GM21381 (cell line): ENCODE measurements around the gene BMP2K.
"Not testable (repeated sequence)": the region's sequence is repeated elsewhere in the genome, so short reads cannot be mapped to it uniquely, and the experiment has no call there.

Source experiments
- ATAC-seq: cut with Tn5 transposase; IDR thresholded peaks from one replicate; pipeline ENCODE4 v1.9.1; 2021; ENCODE audit warnings: mild to moderate bottlenecking, moderate library complexity; ENCODE audit not compliant: unreplicated experiment

Gene BMP2K

DNA sequence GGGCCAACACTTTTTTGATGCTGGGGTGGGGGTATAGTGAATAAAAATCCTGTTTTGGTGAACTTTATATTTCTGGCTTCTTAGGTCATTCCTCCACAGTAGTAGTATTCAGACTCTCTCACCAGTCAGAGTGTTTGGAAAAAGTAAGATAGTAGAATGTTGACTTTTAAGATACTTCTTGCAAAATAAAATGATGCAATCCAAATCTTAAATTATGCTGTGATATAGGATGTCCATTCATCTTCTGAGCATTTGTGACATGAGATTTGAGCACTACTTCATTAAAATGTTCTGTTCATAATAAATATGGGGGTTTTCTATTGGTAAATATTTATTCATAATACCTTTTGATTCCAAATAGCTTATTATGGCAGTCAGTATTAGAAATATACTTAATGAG, 70.1 kb downstream of the BMP2K start:
- ATAC-seq, result no peak

DNA sequence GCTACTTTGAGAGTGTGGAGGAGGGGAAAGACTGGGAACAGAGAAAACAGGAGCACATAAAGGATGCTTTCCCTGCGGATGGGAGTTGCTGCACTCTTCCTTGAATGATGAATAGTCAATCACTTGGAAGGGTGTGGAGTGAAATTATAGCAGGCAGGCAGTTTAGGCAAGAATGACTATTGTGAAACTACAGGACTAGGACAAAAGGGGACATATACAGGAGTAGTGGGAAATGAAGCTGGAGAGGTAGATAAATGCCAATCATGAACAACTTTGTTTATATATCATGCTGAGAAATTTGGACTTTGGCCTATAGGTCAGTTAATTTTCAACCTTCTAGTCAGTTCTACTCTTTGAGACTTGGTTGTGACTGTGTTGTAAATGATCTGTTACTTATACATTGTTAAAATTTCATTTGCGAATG, 86.2 kb downstream of the BMP2K start:
- no peak for ATAC-seq

DNA sequence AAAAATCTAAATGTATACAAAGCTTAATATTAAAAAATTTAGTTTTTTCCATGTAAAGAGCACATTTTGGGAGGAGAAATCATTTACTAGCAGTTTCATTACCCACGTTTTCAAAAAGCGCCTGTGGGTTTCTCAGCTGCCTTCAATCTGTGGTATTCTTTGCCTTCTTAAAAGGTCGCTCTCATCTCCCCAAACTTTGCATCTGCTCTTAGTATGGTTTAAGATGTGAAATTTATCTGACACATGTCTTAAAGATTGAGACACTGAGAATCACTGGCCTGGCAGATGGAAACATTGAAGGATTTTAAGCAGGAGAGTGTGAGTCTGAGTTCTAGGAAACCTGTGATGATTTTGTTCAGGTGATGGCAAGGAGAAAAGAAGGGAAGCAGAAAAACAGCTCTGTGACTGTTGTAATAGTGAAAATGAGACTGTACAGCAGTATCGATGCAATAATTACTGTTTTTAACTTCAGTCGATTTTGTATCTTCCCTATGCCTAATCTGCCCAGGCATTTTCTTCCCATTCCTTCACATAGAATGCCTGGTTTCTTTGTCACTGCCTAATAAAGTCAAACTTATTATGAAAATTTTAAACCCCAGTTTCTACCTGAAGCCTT, 87.2 kb downstream of the BMP2K start:
- ATAC-seq, result peak; percentile 56

DNA sequence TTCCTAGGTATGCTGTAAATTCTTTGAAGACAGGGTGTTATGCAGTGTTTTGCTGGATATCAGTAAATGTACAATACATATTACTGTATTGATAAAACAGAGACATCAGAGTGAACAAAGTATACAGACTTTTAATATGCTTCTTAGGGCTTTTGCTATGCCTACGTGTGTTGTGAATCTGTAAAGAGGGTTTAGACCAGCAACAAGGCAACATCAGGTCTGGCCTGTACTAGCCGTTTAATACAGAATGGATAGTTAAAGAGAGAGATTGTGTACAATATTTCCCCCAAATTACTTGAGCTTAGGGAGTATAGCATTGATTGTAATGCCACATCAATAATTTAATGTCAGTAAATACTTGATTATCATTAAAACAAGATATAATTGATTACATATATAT, 87.8 kb downstream of the BMP2K start:
- ATAC-seq, result no peak

DNA sequence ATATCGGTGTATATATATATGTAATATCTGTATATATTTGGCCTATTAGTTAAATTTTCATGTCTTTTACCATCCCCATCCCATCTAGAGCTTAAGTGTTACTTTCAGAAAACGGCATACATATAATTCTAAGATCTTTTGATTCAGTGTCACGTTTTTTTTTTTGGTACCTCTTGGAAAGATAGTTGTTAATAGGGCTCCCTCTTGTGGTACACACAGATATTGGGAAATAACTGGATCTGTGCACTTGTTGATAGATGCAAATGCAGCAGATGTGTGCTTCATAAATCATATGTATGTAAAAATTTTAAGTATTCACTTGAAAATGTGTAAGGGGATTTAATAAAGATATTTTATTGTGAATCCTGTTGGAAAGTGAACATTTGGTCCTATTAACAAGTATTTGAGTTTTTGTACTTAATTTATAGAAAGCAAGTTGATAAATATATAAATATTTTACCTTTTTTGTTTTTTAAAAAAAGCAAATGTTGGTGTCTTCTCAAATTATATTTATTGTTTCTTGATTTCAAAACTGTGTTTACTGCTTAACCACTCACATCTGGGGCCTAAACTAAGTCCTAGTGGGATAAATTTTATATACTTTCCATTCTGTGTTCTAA, 88.4 kb downstream of the BMP2K start:
- ATAC-seq, result no peak

DNA sequence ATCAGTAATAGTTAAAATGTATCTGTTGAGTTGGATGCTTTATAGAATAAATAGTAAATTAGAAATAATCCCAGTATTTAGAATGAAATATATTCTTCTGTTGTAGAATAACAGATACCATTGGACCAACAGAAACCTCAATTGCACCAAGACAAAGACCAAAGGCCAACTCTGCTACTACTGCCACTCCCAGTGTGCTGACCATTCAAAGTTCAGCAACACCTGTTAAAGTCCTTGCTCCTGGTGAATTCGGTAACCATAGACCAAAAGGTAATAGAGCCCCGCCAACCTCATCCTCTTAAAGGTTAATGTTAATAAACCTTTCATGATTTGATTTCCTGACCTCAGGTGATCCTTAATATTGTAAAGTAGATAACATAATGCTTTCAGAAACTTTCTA, 89.3 kb downstream of the BMP2K start:
- no peak for ATAC-seq

DNA sequence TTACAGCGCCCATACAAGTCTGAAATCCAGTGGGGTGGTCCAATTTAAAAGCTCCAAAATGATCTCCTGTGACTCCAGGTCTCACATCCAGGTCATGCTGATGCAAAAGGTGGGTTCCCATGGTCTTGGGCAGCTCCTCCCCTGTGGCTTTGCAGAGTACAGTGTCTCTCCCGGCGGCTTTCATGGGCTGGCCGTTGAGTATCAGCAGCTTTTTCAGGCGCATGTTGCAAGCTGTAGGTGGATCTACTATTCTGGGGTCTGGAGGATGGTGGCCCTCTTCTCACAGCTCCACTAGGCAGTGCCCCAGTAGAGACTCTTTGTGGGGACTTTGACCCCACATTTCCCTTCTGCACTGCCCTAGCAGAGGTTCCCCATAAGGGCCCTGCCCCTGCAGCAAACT, 92.6 kb downstream of the BMP2K start:
- not testable (repeated sequence) for ATAC-seq

DNA sequence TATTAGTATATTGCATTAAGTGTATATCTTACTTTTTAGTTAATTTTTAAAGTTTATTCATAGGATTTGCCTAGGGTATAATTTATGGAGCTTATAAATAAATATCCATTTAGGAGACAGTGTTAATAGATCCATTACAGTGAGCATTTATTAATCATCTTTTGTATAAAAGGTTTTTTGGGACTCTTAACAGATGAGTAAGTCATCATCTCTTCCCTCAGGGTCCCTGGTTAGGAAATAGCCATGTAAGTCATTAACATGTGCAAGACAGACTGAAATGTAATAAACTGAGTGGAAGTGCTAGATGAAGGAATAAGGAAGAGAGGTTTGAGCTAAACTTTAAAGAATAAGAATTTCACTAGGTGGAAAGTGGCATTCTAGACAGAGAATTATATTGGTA, 93.9 kb downstream of the BMP2K start:
- no peak for ATAC-seq

DNA sequence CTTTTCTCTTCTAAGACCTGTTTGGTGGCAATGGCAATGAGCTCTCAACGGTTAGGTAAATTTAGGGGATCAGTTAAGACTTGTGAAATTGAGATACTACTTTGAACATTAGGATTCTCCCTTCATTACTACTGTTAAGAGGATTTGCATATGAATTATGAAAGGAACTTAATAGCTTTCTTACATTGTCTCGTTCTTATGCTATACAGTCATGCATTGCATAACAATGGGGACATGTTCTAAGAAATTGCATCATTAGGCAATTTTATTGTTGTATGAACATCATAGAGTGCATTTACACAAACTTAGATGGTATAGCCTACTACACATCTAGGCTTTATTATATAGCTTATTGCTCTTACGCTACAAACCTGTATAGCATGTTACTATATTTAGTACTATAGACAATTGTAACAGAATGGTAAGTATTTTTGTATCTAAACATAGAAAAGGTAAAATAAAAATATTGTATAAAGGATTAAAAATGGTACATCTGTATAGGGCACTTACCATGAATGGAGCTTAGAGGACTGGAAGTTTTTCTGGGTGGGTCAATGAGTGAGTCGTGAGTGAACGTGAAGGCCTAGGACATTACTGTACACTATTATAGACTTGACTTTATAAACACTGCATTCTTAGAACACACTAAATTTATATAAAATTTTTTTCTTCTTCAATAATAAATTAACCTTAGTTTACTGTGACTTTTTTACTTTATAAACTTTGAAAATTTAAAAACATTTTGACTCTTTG, 100.6 kb downstream of the BMP2K start:
- ATAC-seq, result no peak

DNA sequence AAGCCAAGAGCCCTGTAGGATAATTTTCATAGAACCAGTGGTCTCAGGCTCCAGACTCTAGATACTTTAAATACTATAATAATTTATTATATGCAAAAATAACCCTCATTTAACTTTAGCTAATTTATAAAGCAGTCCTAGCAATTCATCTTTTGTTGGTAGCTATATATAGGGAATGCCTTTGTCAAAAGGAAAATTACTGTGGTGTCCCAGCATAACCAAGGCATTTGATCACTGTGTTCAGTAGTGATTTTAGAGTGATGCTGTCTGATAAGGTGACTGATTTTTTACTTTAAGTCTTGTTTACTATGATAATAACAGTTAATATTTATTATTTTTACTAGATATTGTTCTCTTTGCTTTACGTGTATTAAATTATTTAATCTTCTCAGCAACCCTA, 101.9 kb downstream of the BMP2K start:
- no peak for ATAC-seq

DNA sequence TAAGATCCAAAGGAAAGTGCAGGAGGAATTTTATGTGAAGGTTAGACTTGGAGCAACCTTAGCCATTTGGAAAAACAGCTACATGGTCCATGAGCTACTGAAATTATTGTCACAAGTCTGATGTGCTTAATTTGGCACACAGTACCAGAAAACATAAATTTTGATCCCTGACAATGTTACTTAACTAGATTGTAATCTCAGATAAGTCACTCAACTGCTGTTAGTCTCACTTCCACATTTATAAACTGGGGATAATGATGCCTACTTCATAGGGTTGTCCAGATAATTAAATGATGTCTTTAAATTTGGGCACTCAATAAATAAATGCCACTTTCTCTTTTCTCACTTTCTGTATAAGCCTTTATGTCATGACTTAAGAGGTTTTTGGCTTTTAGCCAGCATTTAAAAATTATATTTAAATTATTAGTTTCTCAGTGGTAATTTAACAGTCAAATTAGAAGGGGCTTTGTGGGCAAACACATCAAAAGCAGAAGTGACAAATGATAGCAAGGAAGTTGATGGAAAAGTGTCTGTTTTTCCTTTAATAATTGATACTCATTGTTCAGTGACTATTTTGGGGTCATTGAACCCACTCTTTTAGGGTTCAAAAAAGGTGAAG, 104.8 kb downstream of the BMP2K start:
- no peak for ATAC-seq

DNA sequence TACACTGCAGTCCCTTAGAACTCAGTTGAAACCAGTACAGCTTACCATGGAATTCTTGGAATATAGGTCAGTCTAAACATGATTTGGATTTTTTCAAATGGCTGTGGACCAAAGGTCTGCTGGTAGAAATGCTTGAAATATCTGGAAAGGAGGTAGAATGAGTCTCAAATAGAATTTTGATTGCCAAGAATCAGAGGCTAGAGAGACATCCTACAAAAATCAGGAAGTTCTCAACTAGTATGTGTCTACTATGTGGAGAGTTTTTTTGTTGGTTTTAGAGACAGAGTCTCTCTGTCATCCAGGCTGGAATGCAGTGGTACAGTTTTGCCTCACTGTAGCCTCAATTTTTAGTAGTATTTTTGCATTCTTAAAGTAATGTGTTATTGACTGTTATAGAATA, 109.4 kb downstream of the BMP2K start:
- ATAC-seq, result no peak

DNA sequence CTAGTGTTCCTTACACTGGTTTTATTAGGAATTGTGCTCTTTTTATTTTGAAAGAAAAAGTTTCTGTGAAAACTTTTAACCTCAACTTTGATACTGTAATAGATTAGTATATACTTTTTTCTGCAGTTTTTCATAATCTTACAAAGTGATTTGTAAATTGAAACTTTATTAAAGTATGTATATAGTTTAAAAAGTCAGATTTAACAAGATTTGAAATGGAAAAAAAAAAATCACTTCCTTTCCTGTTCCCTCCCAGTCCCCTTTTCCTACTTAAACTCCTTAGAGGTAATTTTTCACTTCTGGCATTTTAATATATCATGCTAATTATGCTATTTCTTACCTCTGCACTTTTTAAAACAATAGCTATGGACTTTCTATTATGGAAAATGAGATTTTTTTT, 113.8 kb downstream of the BMP2K start:
- ATAC-seq, result no peak

DNA sequence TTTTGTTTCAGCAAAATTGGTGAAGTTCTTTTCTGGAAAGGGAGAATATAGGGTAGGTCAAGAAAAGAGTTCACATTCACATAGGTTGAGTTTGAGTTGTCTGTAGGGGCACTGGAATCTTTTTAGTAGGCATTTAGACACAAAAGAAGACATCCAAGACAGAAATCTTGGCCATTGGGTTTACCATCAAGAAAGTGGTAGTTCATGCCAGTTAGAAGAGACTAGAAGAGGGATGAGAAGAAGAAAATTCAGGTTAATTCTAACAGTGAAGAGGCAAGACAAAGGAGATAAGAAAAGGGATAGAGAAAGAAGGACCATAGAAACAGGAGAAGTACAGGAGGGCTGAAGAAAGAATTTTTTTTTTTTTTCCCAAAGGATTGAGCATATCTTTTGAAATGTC, 123.2 kb downstream of the BMP2K start:
- no peak for ATAC-seq

DNA sequence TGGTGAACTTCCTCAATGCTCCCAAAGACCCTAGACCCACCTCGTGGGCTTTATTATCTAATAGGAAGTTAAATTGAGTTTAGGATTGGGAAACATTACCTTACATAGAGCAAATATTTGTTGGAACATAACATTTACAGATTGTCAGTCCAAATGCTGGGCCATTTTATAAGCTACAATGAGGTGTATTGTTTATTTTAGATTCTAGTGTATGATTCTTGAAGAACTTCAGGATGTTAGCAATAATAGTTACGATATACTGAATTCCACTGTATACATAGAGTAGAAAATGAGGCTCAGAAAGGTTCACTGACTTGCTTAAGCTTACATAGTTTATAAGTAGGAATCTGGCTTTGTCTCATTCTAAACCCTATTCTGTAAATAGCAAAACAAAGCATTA, 125.7 kb downstream of the BMP2K start:
- ATAC-seq, result no peak

DNA sequence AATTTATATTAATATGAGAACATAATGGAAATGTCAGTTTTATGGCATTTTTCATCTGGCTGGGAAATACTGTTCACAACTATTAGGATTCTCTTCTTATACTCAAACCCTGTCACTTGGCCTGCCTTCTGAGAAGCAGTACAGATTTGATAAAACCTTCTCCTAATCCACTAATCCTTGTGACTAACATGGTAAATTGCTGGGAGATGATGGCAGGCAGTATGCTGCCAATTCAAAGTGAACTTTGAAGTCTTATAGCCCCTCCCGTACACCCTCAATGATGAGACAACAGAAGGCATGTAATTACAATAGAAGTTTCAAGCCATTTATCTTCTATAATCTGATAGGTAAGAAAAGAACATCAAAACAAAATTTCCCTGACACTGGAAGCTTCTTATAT, 126.1 kb downstream of the BMP2K start:
- no peak for ATAC-seq

DNA sequence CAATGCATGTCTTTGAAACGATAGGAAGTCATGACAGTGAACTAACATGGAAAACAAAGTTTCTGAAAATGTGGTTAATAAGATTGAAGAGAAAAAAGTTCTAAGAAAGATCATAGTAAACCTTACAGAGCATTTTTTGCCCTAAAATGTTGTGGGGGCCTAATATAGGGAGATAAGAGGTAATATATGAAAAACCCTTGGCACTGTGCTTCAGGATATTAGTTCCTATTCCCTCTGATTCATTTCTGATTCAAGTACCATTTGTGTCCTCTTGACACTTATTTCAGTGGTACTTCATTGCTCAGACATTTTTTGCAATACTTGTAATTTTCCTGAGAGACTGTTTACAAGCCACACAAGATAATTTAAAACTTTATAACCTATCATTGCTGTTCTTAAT, 128.0 kb downstream of the BMP2K start:
- ATAC-seq, result no peak

DNA sequence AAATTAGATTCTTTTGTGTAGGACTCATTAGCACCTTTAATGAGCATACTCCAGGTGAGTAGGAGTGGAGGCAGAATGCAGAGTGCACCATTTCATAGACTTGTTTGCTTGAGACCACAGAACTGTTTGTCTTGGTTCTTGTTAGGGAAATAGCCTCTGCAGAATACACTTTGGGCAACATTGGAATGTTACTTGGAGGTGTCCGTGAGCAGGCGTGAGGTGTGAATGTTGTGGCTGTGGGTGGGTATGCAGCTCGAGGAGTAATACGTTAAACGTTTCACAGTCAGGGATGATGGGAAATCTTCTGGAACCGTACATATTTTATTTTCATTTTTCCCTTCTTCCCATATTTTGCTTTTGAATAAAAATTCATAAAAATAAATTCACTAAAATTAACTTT, 131.5 kb downstream of the BMP2K start:
- ATAC-seq, result no peak

DNA sequence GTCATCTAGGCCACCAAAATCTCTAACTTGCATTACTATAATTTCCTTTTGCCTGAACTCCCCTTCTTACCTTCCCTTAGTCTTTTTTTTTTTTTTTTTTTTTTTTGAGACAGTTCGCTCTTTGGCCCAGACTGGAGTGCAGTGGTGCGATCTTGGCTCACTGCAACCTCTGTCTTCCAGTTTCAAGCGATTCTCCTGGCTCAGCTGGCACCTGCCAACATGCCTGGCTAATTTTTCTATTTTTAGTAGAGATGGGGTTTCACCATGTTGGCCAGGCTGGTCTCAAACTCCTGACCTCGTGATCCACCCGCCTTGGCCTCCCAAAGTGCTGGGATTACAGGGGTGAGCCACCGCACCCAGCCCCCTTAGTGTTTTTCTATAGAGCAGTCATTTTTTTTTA, 132.8 kb downstream of the BMP2K start:
- not testable (repeated sequence) for ATAC-seq

DNA sequence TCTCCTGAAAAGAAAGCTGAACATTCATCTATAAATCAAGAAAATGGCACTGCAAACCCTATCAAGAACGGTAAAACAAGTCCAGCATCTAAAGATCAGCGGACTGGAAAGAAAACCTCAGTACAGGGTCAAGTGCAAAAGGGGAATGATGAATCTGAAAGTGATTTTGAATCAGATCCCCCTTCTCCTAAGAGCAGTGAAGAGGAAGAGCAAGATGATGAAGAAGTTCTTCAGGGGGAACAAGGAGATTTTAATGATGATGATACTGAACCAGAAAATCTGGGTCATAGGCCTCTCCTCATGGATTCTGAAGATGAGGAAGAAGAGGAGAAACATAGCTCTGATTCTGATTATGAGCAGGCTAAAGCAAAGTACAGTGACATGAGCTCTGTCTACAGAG, 134.5 kb downstream of the BMP2K start:
- no peak for ATAC-seq

DNA sequence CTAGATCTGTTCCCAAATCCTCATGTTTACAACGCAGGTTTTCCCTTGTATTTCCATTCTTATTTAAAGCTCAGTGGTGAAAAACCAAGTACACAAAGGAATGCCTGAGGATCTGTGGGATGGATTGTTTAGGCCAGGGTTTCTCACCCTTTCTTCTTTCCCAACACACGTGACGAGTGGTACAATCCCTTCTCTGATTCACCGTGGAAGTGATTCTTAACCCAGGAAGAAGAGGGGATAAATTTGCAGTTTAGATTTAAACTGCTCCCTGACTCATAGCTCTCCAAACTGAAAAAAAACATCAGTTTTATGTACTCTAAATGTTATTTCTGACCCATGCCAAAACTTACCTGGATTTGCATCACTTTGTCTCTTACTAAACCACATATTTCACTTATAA, 146.1 kb downstream of the BMP2K start:
- no peak for ATAC-seq
